HFFc6 (cell line): Measurements from ENCODE around the gene RASGEF1B. TPM values are rescaled to one million over a fixed set of nuclear protein-coding genes. Genes with fewer than 3 reads are reported as not detected.
"Not testable (repeated sequence)": the region's sequence is repeated elsewhere in the genome, so short reads cannot be mapped to it uniquely, and the experiment has no call there.

Source experiments
- DNase-seq: peaks from one replicate; pipeline ENCODE4 v3.0.0-alpha.2; 2018
- H3K27ac Mint-ChIP-seq: 2 replicates; pipeline ENCODE4 v1.8.0; 2020; ENCODE audit warnings: mild to moderate bottlenecking, mixed read lengths
- H3K27me3 Mint-ChIP-seq: 2 replicates; pipeline ENCODE4 v1.8.0; 2021; ENCODE audit warnings: mild to moderate bottlenecking, moderate library complexity, mixed read lengths; ENCODE audit not compliant: insufficient read depth
- H3K36me3 Mint-ChIP-seq: 2 replicates; pipeline ENCODE4 v1.8.0; 2021; ENCODE audit warnings: low read depth, mixed read lengths
- H3K4me1 Mint-ChIP-seq: 2 replicates; pipeline ENCODE4 v1.8.0; 2020; ENCODE audit warnings: low read depth, mixed read lengths
- H3K4me3 Mint-ChIP-seq: 2 replicates; pipeline ENCODE4 v1.8.0; 2020; ENCODE audit warnings: mild to moderate bottlenecking, moderate library complexity, mixed read lengths
- H3K9me3 Mint-ChIP-seq: 2 replicates; pipeline ENCODE4 v1.8.0; 2020; ENCODE audit warnings: mild to moderate bottlenecking, mixed read lengths
- CTCF ChIP-seq: fragments of 200-600 bp; sonication (generic); IDR thresholded peaks from 2 replicates; pipeline ENCODE4 v1.5.0; 2021; ENCODE audit warnings: antibody characterized with exemption, mild to moderate bottlenecking
- total RNA-seq, 6 experiments: library from RNA; stranded (reverse); fragmentation: NEBNext Ultra II Directional; extraction: Animal tissue kit (Norgen Biotek cat#: 25700); gene quantifications; 2 replicates in 1 of 6; 3 replicates in 5 of 6; pipeline ENCODE4 v1.2.3, GENCODE V29; 2021

Gene RASGEF1B
- total RNA-seq, 6 experiments from 2014 or later, result not detected

- no peak for DNase-seq
- H3K4me3 Mint-ChIP-seq, result no peak overlapping the region
- peaks cover 14% of the 10 kb centered on the region; the same call in 1 of the 2 replicates for H3K9me3 Mint-ChIP-seq
- no peak overlapping the region for H3K27ac Mint-ChIP-seq
- no peaks in the 10 kb centered on the region for H3K27me3 Mint-ChIP-seq
- no peaks in the 10 kb centered on the region for H3K4me1 Mint-ChIP-seq
- H3K36me3 Mint-ChIP-seq, result no peaks in the 10 kb centered on the region
- no peak for TF ChIP-seq CTCF
Measured at GRCh38 chr4:81490403-81491160, 18.9 kb upstream of the RASGEF1B start.

GRCh38 chr4:81486502-81486901 lies 14.8 kb upstream of the RASGEF1B start:
- TF ChIP-seq CTCF, result no peak
- no peak overlapping the region for H3K4me3 Mint-ChIP-seq
- H3K4me1 Mint-ChIP-seq, result no peaks in the 10 kb centered on the region
- H3K9me3 Mint-ChIP-seq, result peaks cover 6% of the 10 kb centered on the region; the same call in 1 of the 2 replicates
- no peak for DNase-seq
- no peak overlapping the region for H3K27ac Mint-ChIP-seq
- H3K27me3 Mint-ChIP-seq, result no peaks in the 10 kb centered on the region; the same call in 1 of the 2 replicates
- H3K36me3 Mint-ChIP-seq, result no peaks in the 10 kb centered on the region

- Mint-ChIP-seq H3K4me3 (no peak overlapping the region), H3K27ac (no peak overlapping the region), H3K36me3 (no peaks in the 10 kb centered on the region), H3K27me3 (no peaks in the 10 kb centered on the region; the same call in 1 of the 2 replicates), H3K4me1 (no peaks in the 10 kb centered on the region), H3K9me3 (peaks cover 6% of the 10 kb centered on the region; the same call in 1 of the 2 replicates)
- DNase-seq, result no peak
- TF ChIP-seq CTCF, result no peak
Measured at GRCh38 chr4:81485310-81485980, 13.7 kb upstream of the RASGEF1B start.

- Mint-ChIP-seq H3K36me3 (no peaks in the 10 kb centered on the region), H3K27ac (no peak overlapping the region), H3K4me1 (no peaks in the 10 kb centered on the region), H3K9me3 (no peaks in the 10 kb centered on the region), H3K27me3 (no peaks in the 10 kb centered on the region; the same call in 1 of the 2 replicates), H3K4me3 (no peak overlapping the region)
- DNase-seq, result no peak
- no peak for TF ChIP-seq CTCF
Measured at GRCh38 chr4:81482326-81482725, 10.6 kb upstream of the RASGEF1B start.

- H3K4me1 Mint-ChIP-seq, result no peaks in the 10 kb centered on the region
Measured at GRCh38 chr4:81481151-81481550, 9.4 kb upstream of the RASGEF1B start.

GRCh38 chr4:81479573-81479972 lies 7.9 kb upstream of the RASGEF1B start:
- H3K27ac Mint-ChIP-seq, H3K27me3 Mint-ChIP-seq, DNase-seq, H3K4me1 Mint-ChIP-seq, H3K9me3 Mint-ChIP-seq, H3K36me3 Mint-ChIP-seq, H3K4me3 Mint-ChIP-seq: not testable (repeated sequence)

More at GRCh38 chr4:81481151-81481550, 9.4 kb upstream of the RASGEF1B start:
- Mint-ChIP-seq H3K27me3 (no peaks in the 10 kb centered on the region; the same call in 1 of the 2 replicates), H3K9me3 (no peaks in the 10 kb centered on the region), H3K27ac (no peak overlapping the region), H3K36me3 (no peaks in the 10 kb centered on the region), H3K4me3 (no peak overlapping the region)
- TF ChIP-seq CTCF, result no peak
- no peak for DNase-seq

GRCh38 chr4:81473331-81474265 lies 1.9 kb upstream of the RASGEF1B start:
- not testable (repeated sequence) for H3K27me3 Mint-ChIP-seq, H3K9me3 Mint-ChIP-seq, DNase-seq, H3K4me3 Mint-ChIP-seq, H3K36me3 Mint-ChIP-seq, H3K27ac Mint-ChIP-seq
- H3K4me1 Mint-ChIP-seq, result peaks cover 13% of the 10 kb centered on the region
